Astrocyte of the spinal cord (primary cell): Measurements from ENCODE around the gene ERP27.
A peak's percentile ranks its signal among the peaks of the same experiment; 100 is the strongest.

Experiments
- DNase-seq: peaks from one replicate; pipeline ENCODE4 v3.0.0; 2011; ENCODE audit warnings: low read depth, low spot score
- H3K4me3 ChIP-seq: 2 replicates; pipeline ENCODE4 v1.5.1; 2011; ENCODE audit warnings: low read depth, mild to moderate bottlenecking, low read length, moderate library complexity
- in situ Hi-C: cut with HindIII; loops from 2 replicates; pipeline ENCODE4 v1.10.0; 2017; ENCODE audit warnings: low sequenced_read_pairs
- TF ChIP-seq, protein P1 (sequence below): IDR thresholded peaks from 2 replicates; pipeline ENCODE4 v1.5.1; 2012; ENCODE audit warnings: low read depth, mild to moderate bottlenecking, low read length, inconsistent platforms

Gene ERP27

GRCh38 chr12:14961466-14962152, 23.3 kb upstream of the ERP27 start, which contains the start of gene ARHGDIB:
ARHGDIB (minus strand) TSS chr12:14961601; CDS start chr12:14950712, 10,889 bp downstream.
- peak within 1 kb of the TSS; percentile 19 for H3K4me3 ChIP-seq
- DNase-seq: no peak
- TF ChIP-seq, protein P1, sequence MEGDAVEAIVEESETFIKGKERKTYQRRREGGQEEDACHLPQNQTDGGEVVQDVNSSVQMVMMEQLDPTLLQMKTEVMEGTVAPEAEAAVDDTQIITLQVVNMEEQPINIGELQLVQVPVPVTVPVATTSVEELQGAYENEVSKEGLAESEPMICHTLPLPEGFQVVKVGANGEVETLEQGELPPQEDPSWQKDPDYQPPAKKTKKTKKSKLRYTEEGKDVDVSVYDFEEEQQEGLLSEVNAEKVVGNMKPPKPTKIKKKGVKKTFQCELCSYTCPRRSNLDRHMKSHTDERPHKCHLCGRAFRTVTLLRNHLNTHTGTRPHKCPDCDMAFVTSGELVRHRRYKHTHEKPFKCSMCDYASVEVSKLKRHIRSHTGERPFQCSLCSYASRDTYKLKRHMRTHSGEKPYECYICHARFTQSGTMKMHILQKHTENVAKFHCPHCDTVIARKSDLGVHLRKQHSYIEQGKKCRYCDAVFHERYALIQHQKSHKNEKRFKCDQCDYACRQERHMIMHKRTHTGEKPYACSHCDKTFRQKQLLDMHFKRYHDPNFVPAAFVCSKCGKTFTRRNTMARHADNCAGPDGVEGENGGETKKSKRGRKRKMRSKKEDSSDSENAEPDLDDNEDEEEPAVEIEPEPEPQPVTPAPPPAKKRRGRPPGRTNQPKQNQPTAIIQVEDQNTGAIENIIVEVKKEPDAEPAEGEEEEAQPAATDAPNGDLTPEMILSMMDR: no peak
- in situ Hi-C loops: no loop called here

GRCh38 chr12:14960548-14961465, 22.5 kb upstream of the ERP27 start:
- TF ChIP-seq, protein P1: no peak
- peak overlapping the region; percentile 19 for H3K4me3 ChIP-seq
- in situ Hi-C loops: no loop called here
- DNase-seq: peak; percentile 32

DNA sequence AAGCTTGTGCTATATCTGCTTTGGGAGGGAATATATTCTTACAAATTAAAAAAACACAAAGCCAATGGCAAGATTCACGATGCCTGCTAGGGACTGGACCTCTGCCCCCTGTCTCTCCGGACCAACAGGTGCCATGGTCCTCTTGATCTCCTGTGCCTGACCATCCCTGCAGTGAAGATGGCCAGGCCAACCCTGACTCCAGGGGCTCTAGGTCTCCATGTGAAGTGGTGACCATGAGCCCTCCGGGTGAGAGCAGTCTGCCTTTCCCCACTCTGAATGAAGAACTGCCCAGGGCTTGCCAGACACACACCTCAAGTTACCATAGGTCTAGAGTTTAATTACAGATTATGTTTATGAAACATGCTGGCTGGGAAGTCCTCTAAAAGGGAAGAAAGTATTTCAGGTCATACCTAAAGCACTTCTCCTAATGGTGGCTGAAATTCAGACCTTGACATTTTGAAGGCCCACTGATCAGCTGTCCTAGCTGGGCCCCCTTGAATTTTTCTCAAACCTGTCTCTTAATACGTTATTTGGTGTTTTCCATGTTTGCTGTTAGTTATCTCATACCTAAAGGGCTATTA, 21.7 kb upstream of the ERP27 start:
- TF ChIP-seq, protein P1: no peak
- no peak for DNase-seq
- H3K4me3 ChIP-seq: no peak overlapping the region
- in situ Hi-C loops: no loop called here

DNA sequence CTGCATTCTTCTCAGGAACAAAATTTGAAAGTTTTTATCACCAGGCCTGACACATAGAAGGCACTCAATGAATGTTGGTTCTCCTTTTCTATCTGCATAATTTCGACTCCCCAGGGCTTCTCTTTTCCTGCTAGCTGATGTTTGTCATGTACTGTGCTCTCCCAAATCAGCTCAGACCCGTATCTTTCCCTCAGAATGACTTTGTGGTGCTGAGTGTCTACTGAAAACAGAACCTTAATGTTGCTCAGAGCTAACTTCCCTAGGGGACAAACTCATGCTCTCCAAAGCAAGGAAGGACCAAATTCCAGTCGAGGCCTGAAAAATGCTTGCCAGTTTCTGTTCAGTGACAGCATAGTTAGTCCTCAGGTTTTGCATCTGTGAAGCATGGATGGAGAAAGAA, 21.1 kb upstream of the ERP27 start:
- in situ Hi-C loops: no loop called here
- TF ChIP-seq, protein P1: no peak
- H3K4me3 ChIP-seq: no peak overlapping the region
- no peak for DNase-seq

DNA sequence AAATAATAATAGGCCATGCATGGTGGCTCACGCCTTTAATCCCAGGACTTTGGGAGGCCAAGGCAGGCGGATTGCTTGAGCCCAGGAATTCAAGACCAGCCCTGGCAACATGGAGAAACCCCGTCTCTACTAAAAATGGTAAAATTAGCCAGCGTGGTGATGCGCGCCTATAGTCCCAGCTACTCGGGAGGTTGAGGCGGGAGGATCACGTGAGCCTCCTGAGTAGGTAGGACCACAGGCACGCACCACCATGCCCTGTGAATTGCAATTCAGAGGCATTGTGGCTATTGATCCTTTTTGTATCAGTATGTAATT, 20.7 kb upstream of the ERP27 start:
- no peak overlapping the region for H3K4me3 ChIP-seq
- in situ Hi-C loops: no loop called here
- TF ChIP-seq, protein P1: no peak
- no peak for DNase-seq

GRCh38 chr12:14958361-14959125, 20.2 kb upstream of the ERP27 start:
- H3K4me3 ChIP-seq: no peak overlapping the region
- no peak for DNase-seq
- in situ Hi-C loops: no loop called here
- TF ChIP-seq, protein P1: no peak
